Measurements from ENCODE around the gene KRT15.

Gene KRT15

DNA sequence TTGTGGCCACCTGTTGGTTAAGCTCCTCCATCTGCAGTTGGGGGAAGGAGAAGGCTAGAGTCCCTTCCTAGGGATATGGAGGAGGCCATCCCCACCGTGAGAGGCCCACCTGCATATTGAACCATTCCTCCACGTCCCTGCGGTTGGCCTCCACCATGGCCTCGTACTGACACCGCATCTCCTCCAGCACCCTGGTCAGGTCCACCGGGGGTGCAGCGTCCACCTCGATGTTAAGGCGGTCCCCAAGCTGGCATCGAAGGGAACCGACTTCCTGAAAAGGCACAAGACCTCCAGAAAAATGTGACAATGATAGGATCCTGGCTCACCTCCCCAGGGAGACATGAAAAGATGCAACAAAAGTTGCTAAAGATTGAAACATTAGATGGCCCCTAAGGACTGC is 54.5 kb downstream of the KRT15 start:
- no peak overlapping the region for H3K4me3 ChIP-seq (ENCODE audit: low read depth, low read length)
- POLR2A ChIA-PET = no interaction called here
- no peak for DNase-seq (ENCODE audit: low read depth, low spot score)
- CTCF ChIA-PET = interaction anchor here (1.1 to 4.0 kb wide), 2 partner anchors 32 to 85 kb away, joined by 4 to 14 read pairs; no protein-coding TSS in a partner anchor
- TF ChIP-seq, protein P1, sequence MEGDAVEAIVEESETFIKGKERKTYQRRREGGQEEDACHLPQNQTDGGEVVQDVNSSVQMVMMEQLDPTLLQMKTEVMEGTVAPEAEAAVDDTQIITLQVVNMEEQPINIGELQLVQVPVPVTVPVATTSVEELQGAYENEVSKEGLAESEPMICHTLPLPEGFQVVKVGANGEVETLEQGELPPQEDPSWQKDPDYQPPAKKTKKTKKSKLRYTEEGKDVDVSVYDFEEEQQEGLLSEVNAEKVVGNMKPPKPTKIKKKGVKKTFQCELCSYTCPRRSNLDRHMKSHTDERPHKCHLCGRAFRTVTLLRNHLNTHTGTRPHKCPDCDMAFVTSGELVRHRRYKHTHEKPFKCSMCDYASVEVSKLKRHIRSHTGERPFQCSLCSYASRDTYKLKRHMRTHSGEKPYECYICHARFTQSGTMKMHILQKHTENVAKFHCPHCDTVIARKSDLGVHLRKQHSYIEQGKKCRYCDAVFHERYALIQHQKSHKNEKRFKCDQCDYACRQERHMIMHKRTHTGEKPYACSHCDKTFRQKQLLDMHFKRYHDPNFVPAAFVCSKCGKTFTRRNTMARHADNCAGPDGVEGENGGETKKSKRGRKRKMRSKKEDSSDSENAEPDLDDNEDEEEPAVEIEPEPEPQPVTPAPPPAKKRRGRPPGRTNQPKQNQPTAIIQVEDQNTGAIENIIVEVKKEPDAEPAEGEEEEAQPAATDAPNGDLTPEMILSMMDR (IDR thresholded peaks at IDR 0.05; ENCODE audit: insufficient read depth, low read length, missing control alignments) = no peak

DNA sequence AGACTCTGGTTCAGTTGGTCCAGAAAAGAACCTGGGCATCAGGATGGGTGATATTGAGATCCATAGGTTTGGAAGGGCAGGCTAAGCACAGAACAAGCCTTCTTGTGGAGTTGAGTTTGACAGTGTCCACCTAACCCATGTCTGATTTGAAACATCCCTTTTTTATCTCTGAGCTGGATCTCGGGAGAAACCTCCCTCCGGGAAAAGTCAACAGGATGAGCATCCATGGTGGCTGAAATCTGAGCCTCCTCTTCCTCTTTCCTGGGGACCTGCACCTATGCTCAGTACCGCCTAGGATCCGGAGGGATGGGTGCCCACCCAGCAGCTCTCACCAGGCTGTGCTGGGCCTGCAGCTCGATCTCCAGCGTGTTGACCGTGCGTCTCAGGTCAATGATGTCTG is 54.9 kb downstream of the KRT15 start:
- POLR2A ChIA-PET = no interaction called here
- H3K4me3 ChIP-seq (ENCODE audit: low read depth, low read length) = no peak overlapping the region
- CTCF ChIA-PET = interaction anchor here (1.1 to 4.0 kb wide), 2 partner anchors 32 to 85 kb away, joined by 4 to 14 read pairs; no protein-coding TSS in a partner anchor
- TF ChIP-seq, protein P1 (IDR thresholded peaks at IDR 0.05; ENCODE audit: insufficient read depth, low read length, missing control alignments) = no peak
- no peak for DNase-seq (ENCODE audit: low read depth, low spot score)

Measured in AG04449 (cell line).